SK-N-SH (cell line): Measurements from ENCODE around the gene AFF1. TPM values are rescaled to one million over a fixed set of nuclear protein-coding genes. Genes with fewer than 3 reads are reported as not detected.

ENCODE experiments used
- CTCF ChIA-PET: fragments of 300-600, 350-600 bp; formaldehyde crosslinking; extraction: SDS; loops from one replicate; lab custom pipeline; 2021; lab: Yijun Ruan, JAX
- POLR2A ChIA-PET: fragments of 350-600 bp; sonication (Branson Sonifier 250); formaldehyde crosslinking; extraction: SDS; loops from one replicate; lab custom pipeline; 2020; ENCODE audit warnings: antibody characterized with exemption, inconsistent platforms; lab: Yijun Ruan, JAX
- DNase-seq: peaks from one replicate; pipeline ENCODE4 v3.0.0; 2012
- H2AFZ ChIP-seq: fragments of 200-600 bp; sonication (generic); 2 replicates; pipeline ENCODE4 v1.8.1; 2016; ENCODE audit warnings: antibody characterized with exemption, mild to moderate bottlenecking, low read depth
- H3F3A ChIP-seq: fragments of 200-600 bp; sonication (generic); replicated peaks from 2 replicates; pipeline ENCODE3; 2016; ENCODE audit warnings: antibody characterized with exemption, mild to moderate bottlenecking; ENCODE audit not compliant: insufficient read depth
- H3K27ac ChIP-seq, 2 experiments: fragments of 200-500 bp in 1 of 2; fragments of 200-600 bp in 1 of 2; sonication (Bioruptor generic) in 1 of 2; sonication (generic), shearing (Covaris generic) in 1 of 2; 2 replicates each; pipeline versions ENCODE4 v1.5.1 to v1.6.1; 2014 to 2016; ENCODE audit warnings: low read depth in 2 of 2, inconsistent platforms in 1 of 2, low read length in 1 of 2, mild to moderate bottlenecking in 1 of 2, mixed read lengths in 1 of 2
- H3K27me3 ChIP-seq: fragments of 200-600 bp; sonication (generic), shearing (Covaris generic); 2 replicates; pipeline ENCODE4 v1.6.1; 2016; ENCODE audit warnings: mixed run types; ENCODE audit not compliant: insufficient read depth
- H3K36me3 ChIP-seq, 2 experiments: fragments of 200-500 bp in 1 of 2; fragments of 200-600 bp in 1 of 2; sonication (Bioruptor generic) in 1 of 2; sonication (generic) in 1 of 2; replicated peaks in 1 of 2; 2 replicates each; pipeline versions ENCODE3 to v1.5.1; 2014 to 2016; ENCODE audit warnings: low read length in 1 of 2, mild to moderate bottlenecking in 1 of 2; ENCODE audit not compliant: insufficient read depth in 2 of 2, control insufficient read depth in 1 of 2
- H3K4me1 ChIP-seq, 2 experiments: fragments of 200-500 bp in 1 of 2; fragments of 200-600 bp in 1 of 2; sonication (Bioruptor generic) in 1 of 2; sonication (generic), shearing (Covaris generic) in 1 of 2; 2 replicates each; pipeline versions ENCODE4 v1.5.1 to v1.6.1; 2014 to 2016; ENCODE audit warnings: low read depth in 1 of 2, low read length in 1 of 2, mixed run types in 1 of 2; ENCODE audit not compliant: insufficient read depth in 2 of 2, control insufficient read depth in 1 of 2
- H3K4me2 ChIP-seq: fragments of 200-600 bp; sonication (generic), shearing (Covaris generic); 2 replicates; pipeline ENCODE4 v1.6.1; 2017; ENCODE audit warnings: mixed run types
- H3K4me3 ChIP-seq, 2 experiments: fragments of 200-500 bp in 1 of 2; fragments of 200-600 bp in 1 of 2; sonication (Bioruptor generic) in 1 of 2; sonication (generic), shearing (Covaris generic) in 1 of 2; 2 replicates each; pipeline versions ENCODE4 v1.5.1 to v1.8.1; 2014 to 2016; ENCODE audit warnings: low read depth in 2 of 2, inconsistent platforms in 1 of 2, low read length in 1 of 2, mild to moderate bottlenecking in 1 of 2, mixed read lengths in 1 of 2, moderate library complexity in 1 of 2
- H3K79me2 ChIP-seq: fragments of 200-600 bp; sonication (generic); 2 replicates; pipeline ENCODE4 v1.8.1; 2017; ENCODE audit warnings: mild to moderate bottlenecking; ENCODE audit not compliant: insufficient read depth
- H3K9ac ChIP-seq: fragments of 200-600 bp; sonication (generic); 2 replicates; pipeline ENCODE4 v1.6.1; 2017; ENCODE audit warnings: mixed run types
- H3K9me2 ChIP-seq: fragments of 200-600 bp; sonication (generic); 2 replicates; pipeline ENCODE4 v1.6.1; 2017; ENCODE audit warnings: mixed run types
- H3K9me3 ChIP-seq: fragments of 200-600 bp; sonication (generic); 2 replicates; pipeline ENCODE4 v1.6.1; 2017; ENCODE audit warnings: mixed run types, mild to moderate bottlenecking, moderate library complexity
- H4K20me1 ChIP-seq: fragments of 200-600 bp; sonication (generic); 2 replicates; pipeline ENCODE4 v1.6.1; 2017; ENCODE audit warnings: mild to moderate bottlenecking, mixed run types; ENCODE audit not compliant: insufficient read depth
- ELF1 ChIP-seq: IDR thresholded peaks from 2 replicates; pipeline ENCODE4 v1.4.0; 2012
- FOSL2 ChIP-seq: IDR thresholded peaks from 2 replicates; pipeline ENCODE4 v1.4.0; 2012; ENCODE audit warnings: low read depth, mild to moderate bottlenecking, moderate library complexity, borderline replicate concordance
- FOXJ3 ChIP-seq: sonication (generic); formaldehyde crosslinking; IDR thresholded peaks from 2 replicates; pipeline ENCODE4 v1.5.1; 2020; ENCODE audit warnings: mild to moderate bottlenecking, missing genetic modification reagents
- MXI1 ChIP-seq: IDR thresholded peaks from 2 replicates; pipeline ENCODE4 v1.6.1; 2012; ENCODE audit warnings: mild to moderate bottlenecking, low read depth, low read length, improper control_type of control experiment
- NFIC ChIP-seq: IDR thresholded peaks from 2 replicates; pipeline ENCODE4 v1.4.0; 2012; ENCODE audit warnings: borderline replicate concordance
- NRF1 ChIP-seq: IDR thresholded peaks from 2 replicates; pipeline ENCODE4 v1.6.1; 2012; ENCODE audit warnings: low read depth, mild to moderate bottlenecking, low read length
- POLR2AphosphoS5 ChIP-seq: IDR thresholded peaks from 2 replicates; pipeline ENCODE4 v1.6.1; 2012; ENCODE audit warnings: low read depth, low read length
- RCOR1 ChIP-seq: fragments of 150-350 bp; IDR thresholded peaks from 2 replicates; pipeline ENCODE4 v1.6.1; 2017; ENCODE audit warnings: antibody characterized with exemption, low read length
- TAF1 ChIP-seq: IDR thresholded peaks from 2 replicates; pipeline ENCODE4 v1.6.1; 2012; ENCODE audit warnings: low read depth, mild to moderate bottlenecking, low read length, moderate library complexity, borderline replicate concordance
- WGBS: methylation state at CpG from one replicate; pipeline ENCODE4 v1.1.6; 2017; ENCODE audit warnings: low lambda C conversion rate; 5-methylcytosine and 5-hydroxymethylcytosine counted together
- polyA plus RNA-seq, 3 experiments: library from polyadenylated mRNA; depleted of rRNA; stranded (reverse); fragments of >200 nt; gene quantifications; 2 replicates each; pipeline ENCODE4 v1.2.3, GENCODE V29; 2012
- TF ChIP-seq, protein P1 (sequence below): fragments of 200-600 bp; sonication (generic); IDR thresholded peaks from 2 replicates; pipeline ENCODE4 v1.6.1; 2017; ENCODE audit warnings: antibody characterized with exemption, mild to moderate bottlenecking, moderate library complexity
- TF ChIP-seq, protein P2 (sequence below): fragments of 150-350 bp; IDR thresholded peaks from 2 replicates; pipeline ENCODE4 v1.6.1; 2017; ENCODE audit warnings: antibody characterized with exemption, low read length, low read depth, borderline replicate concordance
- TF ChIP-seq, protein P3 (sequence below): IDR thresholded peaks from 2 replicates; pipeline ENCODE4 v1.4.0; 2012; ENCODE audit warnings: low read depth
- TF ChIP-seq, protein P4 (sequence below): IDR thresholded peaks from 2 replicates; pipeline ENCODE4 v1.6.1; 2012; ENCODE audit warnings: mild to moderate bottlenecking, low read depth, low read length, moderate library complexity

AFF1 gene
- polyA plus RNA-seq, 1 of the 3 experiments (the other 2 are of a cell fraction) = 2.7 TPM

DNA sequence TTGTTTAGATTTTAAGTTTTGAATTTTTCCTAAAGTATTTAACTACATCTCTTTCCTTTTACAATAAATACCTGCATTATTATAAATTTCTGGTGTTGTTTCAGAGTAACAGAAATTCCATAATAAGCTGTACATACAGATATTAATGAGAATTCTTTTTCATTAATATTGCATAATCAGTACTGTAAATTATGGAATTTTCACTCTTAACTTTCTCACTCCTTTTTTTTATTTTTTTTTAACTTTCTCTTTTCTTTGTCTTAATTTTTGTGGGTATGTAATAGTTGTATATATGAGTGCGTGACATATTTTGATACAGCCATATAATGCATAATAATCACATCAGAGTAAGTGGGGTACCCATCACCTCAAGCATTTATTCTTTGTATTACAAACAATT lies 175.1 kb downstream of the AFF1 start:
- Histone ChIP-seq H3K27ac (peak overlapping the region; percentile 85 to 94; a peak in 3 of 4 replicates), H3F3A (peaks cover 25% of the 10 kb centered on the region), H3K4me3 (no peak overlapping the region), H3K27me3 (no peaks in the 10 kb centered on the region), H3K4me2 (0 out of 2 replicates have a peak overlapping the region, but pooled peaks have one; percentile 71), H3K4me1 (peaks cover 22 to 26% of the 10 kb centered on the region in 2 experiments; a peak in 3 of 4 replicates), H3K9me3 (no peaks in the 10 kb centered on the region), H2AFZ (no peak overlapping the region), H3K9ac (no peak overlapping the region), H3K36me3 (peaks cover 7 to 17% of the 10 kb centered on the region in 2 experiments), H4K20me1 (no peaks in the 10 kb centered on the region), H3K79me2 (no peaks in the 10 kb centered on the region), H3K9me2 (no peaks in the 10 kb centered on the region)
- no peak for TF ChIP-seq RCOR1
- no peak for TF ChIP-seq NFIC
- TF ChIP-seq, protein P1, sequence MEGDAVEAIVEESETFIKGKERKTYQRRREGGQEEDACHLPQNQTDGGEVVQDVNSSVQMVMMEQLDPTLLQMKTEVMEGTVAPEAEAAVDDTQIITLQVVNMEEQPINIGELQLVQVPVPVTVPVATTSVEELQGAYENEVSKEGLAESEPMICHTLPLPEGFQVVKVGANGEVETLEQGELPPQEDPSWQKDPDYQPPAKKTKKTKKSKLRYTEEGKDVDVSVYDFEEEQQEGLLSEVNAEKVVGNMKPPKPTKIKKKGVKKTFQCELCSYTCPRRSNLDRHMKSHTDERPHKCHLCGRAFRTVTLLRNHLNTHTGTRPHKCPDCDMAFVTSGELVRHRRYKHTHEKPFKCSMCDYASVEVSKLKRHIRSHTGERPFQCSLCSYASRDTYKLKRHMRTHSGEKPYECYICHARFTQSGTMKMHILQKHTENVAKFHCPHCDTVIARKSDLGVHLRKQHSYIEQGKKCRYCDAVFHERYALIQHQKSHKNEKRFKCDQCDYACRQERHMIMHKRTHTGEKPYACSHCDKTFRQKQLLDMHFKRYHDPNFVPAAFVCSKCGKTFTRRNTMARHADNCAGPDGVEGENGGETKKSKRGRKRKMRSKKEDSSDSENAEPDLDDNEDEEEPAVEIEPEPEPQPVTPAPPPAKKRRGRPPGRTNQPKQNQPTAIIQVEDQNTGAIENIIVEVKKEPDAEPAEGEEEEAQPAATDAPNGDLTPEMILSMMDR = no peak
- DNase-seq = no peak
- ChIA-PET POLR2A (no interaction called here), CTCF (interaction anchor here (0.7 to 1.0 kb wide), 2 partner anchors 30 to 67 kb away, joined by 3 to 4 read pairs; no protein-coding TSS in a partner anchor)
- WGBS = 95% methylated on average over 1 of the region's 1 CpG

DNA sequence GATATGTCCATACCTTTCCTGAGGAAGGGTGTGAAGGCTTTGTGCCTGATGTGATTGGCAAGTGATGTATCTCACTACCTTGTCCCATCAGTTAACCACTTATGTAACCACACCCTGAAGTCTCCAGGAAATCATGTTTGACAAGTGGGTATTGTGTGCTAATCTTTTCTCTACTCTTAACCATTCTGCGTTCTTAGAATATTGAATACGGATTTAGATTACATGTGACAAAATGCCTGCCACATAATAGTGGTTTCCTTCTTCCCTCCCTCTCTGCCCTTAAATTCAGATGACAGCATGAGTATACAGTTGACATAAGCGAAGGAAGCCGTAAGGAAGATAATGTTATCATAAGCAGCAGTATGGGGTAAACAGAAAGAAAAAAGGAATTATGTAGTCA lies 177.3 kb downstream of the AFF1 start:
- Histone ChIP-seq H3K9me3 (no peaks in the 10 kb centered on the region), H3K4me1 (peaks cover 22 to 23% of the 10 kb centered on the region in 2 experiments; a peak in 3 of 4 replicates), H3K36me3 (peaks cover 20 to 29% of the 10 kb centered on the region in 2 experiments), H3K4me2 (no peak overlapping the region), H3K79me2 (no peaks in the 10 kb centered on the region), H3K4me3 (no peak overlapping the region), H3K9me2 (no peaks in the 10 kb centered on the region), H3F3A (peaks cover 25% of the 10 kb centered on the region), H3K27ac (no peak overlapping the region), H2AFZ (no peak overlapping the region), H3K27me3 (no peaks in the 10 kb centered on the region), H3K9ac (no peak overlapping the region), H4K20me1 (no peaks in the 10 kb centered on the region)
- DNase-seq = no peak
- 98% methylated on average over 4 of the region's 4 CpGs for WGBS
- ChIA-PET CTCF (no interaction called here), POLR2A (no interaction called here)
- no peak for TF ChIP-seq NRF1
- TF ChIP-seq FOSL2 = no peak
- TF ChIP-seq, protein P2, sequence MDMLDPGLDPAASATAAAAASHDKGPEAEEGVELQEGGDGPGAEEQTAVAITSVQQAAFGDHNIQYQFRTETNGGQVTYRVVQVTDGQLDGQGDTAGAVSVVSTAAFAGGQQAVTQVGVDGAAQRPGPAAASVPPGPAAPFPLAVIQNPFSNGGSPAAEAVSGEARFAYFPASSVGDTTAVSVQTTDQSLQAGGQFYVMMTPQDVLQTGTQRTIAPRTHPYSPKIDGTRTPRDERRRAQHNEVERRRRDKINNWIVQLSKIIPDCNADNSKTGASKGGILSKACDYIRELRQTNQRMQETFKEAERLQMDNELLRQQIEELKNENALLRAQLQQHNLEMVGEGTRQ = no peak
- TF ChIP-seq FOXJ3 (CRISPR knock-in tag) = no peak
- no peak for TF ChIP-seq MXI1
- TF ChIP-seq, protein P3, sequence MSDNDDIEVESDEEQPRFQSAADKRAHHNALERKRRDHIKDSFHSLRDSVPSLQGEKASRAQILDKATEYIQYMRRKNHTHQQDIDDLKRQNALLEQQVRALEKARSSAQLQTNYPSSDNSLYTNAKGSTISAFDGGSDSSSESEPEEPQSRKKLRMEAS = no peak
- TF ChIP-seq, protein P4, sequence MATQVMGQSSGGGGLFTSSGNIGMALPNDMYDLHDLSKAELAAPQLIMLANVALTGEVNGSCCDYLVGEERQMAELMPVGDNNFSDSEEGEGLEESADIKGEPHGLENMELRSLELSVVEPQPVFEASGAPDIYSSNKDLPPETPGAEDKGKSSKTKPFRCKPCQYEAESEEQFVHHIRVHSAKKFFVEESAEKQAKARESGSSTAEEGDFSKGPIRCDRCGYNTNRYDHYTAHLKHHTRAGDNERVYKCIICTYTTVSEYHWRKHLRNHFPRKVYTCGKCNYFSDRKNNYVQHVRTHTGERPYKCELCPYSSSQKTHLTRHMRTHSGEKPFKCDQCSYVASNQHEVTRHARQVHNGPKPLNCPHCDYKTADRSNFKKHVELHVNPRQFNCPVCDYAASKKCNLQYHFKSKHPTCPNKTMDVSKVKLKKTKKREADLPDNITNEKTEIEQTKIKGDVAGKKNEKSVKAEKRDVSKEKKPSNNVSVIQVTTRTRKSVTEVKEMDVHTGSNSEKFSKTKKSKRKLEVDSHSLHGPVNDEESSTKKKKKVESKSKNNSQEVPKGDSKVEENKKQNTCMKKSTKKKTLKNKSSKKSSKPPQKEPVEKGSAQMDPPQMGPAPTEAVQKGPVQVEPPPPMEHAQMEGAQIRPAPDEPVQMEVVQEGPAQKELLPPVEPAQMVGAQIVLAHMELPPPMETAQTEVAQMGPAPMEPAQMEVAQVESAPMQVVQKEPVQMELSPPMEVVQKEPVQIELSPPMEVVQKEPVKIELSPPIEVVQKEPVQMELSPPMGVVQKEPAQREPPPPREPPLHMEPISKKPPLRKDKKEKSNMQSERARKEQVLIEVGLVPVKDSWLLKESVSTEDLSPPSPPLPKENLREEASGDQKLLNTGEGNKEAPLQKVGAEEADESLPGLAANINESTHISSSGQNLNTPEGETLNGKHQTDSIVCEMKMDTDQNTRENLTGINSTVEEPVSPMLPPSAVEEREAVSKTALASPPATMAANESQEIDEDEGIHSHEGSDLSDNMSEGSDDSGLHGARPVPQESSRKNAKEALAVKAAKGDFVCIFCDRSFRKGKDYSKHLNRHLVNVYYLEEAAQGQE = no peak
- TF ChIP-seq TAF1 = no peak
- no peak for TF ChIP-seq ELF1
- no peak for TF ChIP-seq POLR2AphosphoS5
